ENCODE data around the gene C5orf34. TPM values are rescaled to one million over a fixed set of nuclear protein-coding genes. Genes with fewer than 3 reads are reported as not detected.
"Not testable (repeated sequence)": the region's sequence is repeated elsewhere in the genome, so short reads cannot be mapped to it uniquely, and the experiment has no call there.

C5orf34 gene
- total RNA-seq, 1 donor from 2014 or later: 1.8 TPM

DNA sequence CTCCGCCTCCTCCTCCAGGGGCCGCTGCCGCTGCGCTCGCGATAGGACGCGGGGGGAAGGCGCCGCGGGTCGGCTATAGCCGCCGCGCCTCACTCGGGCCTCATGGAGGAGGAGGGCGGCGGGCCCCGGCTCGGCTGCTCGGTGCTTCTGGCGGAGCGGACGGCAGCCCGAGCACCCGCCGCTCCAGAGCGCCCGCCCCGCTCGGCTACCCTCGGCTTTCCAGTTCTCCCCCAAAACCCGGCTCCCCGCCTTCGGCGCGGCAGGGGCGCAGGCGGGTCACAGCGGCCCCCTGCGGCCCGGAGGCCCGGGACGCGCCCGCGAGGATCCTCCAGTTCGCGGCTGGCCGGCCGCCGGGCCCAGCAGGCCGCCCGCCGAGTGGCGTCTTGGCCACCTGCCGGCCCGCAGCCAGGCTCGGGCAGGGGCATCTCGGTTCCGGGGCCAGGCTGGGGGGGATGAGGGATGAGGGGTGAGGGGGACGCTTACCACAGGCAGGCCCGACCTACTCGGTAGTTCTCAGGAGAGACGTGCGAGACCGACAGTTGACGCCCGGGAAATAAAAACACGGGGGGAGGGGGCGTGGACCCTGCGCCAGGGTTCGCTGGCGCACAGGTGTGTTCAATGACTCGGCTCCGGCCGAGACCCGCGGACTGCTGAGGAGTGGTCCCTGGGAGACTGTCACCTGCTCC is 42.1 kb upstream of the C5orf34 start, which contains the start of gene PAIP1:
PAIP1 (minus strand) TSS at position 221 of the 686 bp plus-strand sequence. CDS start 231 bp downstream, outside the sequence.
- peak; percentile 93 for DNase-seq (ENCODE audit: low spot score)
- peaks cover 25% of the 10 kb centered on the region for H3K4me1 Mint-ChIP-seq (ENCODE audit: low read depth)
- TF ChIP-seq, protein P1, sequence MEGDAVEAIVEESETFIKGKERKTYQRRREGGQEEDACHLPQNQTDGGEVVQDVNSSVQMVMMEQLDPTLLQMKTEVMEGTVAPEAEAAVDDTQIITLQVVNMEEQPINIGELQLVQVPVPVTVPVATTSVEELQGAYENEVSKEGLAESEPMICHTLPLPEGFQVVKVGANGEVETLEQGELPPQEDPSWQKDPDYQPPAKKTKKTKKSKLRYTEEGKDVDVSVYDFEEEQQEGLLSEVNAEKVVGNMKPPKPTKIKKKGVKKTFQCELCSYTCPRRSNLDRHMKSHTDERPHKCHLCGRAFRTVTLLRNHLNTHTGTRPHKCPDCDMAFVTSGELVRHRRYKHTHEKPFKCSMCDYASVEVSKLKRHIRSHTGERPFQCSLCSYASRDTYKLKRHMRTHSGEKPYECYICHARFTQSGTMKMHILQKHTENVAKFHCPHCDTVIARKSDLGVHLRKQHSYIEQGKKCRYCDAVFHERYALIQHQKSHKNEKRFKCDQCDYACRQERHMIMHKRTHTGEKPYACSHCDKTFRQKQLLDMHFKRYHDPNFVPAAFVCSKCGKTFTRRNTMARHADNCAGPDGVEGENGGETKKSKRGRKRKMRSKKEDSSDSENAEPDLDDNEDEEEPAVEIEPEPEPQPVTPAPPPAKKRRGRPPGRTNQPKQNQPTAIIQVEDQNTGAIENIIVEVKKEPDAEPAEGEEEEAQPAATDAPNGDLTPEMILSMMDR (IDR thresholded peaks at IDR 0.05): peak; percentile 85
- H3K9me3 Mint-ChIP-seq (ENCODE audit: low read depth): no peaks in the 10 kb centered on the region
- no peaks in the 10 kb centered on the region for H3K27me3 Mint-ChIP-seq (ENCODE audit: low read depth)
- H3K36me3 Mint-ChIP-seq (ENCODE audit: low read depth): no peaks in the 10 kb centered on the region
- H3K27ac Mint-ChIP-seq (ENCODE audit: unreplicated experiment): peak within 1 kb of the TSS; percentile 88
- H3K4me3 Mint-ChIP-seq (ENCODE audit: unreplicated experiment): peak within 1 kb of the TSS; percentile 85

DNA sequence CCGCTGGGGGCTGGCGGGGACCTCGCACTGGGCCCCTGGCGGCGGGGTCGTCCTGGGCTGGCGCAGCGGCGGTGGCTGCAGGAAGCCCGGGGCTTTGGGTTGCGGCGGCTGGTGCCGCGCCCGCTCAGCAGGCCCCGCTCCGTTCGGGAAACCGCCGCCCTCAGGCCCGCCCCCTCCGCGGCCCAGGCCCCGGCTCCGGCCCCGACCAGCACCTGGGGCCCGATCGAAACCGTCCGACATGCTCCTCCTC is 41.6 kb upstream of the C5orf34 start:
- Mint-ChIP-seq H3K4me3 (ENCODE audit: unreplicated experiment) (peak overlapping the region; percentile 85), H3K27ac (ENCODE audit: unreplicated experiment) (peak overlapping the region; percentile 88), H3K4me1 (ENCODE audit: low read depth) (peaks cover 23% of the 10 kb centered on the region)
- not testable (repeated sequence) for DNase-seq (ENCODE audit: low spot score); H3K9me3 Mint-ChIP-seq (ENCODE audit: low read depth); H3K36me3 Mint-ChIP-seq (ENCODE audit: low read depth); H3K27me3 Mint-ChIP-seq (ENCODE audit: low read depth)

- Mint-ChIP-seq H3K27ac (ENCODE audit: unreplicated experiment) (peak overlapping the region; percentile 88), H3K9me3 (ENCODE audit: low read depth) (no peaks in the 10 kb centered on the region), H3K4me3 (ENCODE audit: unreplicated experiment) (peak overlapping the region; percentile 85), H3K27me3 (ENCODE audit: low read depth) (no peaks in the 10 kb centered on the region), H3K4me1 (ENCODE audit: low read depth) (peaks cover 20% of the 10 kb centered on the region), H3K36me3 (ENCODE audit: low read depth) (no peaks in the 10 kb centered on the region)
- DNase-seq (ENCODE audit: low spot score): peak; percentile 68
- TF ChIP-seq, protein P1 (IDR thresholded peaks at IDR 0.05): peak; percentile 21
Measured at GRCh38 chr5:43555895-43556606, 41.1 kb upstream of the C5orf34 start.

GRCh38 chr5:43554497-43554896 is 39.5 kb upstream of the C5orf34 start:
- H3K27me3 Mint-ChIP-seq (ENCODE audit: low read depth): no peaks in the 10 kb centered on the region
- no peak for DNase-seq (ENCODE audit: low spot score)
- H3K36me3 Mint-ChIP-seq (ENCODE audit: low read depth): peaks cover 3% of the 10 kb centered on the region
- no peaks in the 10 kb centered on the region for H3K9me3 Mint-ChIP-seq (ENCODE audit: low read depth)
- peaks cover 6% of the 10 kb centered on the region for H3K4me1 Mint-ChIP-seq (ENCODE audit: low read depth)
- no peak overlapping the region for H3K4me3 Mint-ChIP-seq (ENCODE audit: unreplicated experiment)
- no peak overlapping the region for H3K27ac Mint-ChIP-seq (ENCODE audit: unreplicated experiment)
- TF ChIP-seq, protein P1 (IDR thresholded peaks at IDR 0.05): no peak

DNA sequence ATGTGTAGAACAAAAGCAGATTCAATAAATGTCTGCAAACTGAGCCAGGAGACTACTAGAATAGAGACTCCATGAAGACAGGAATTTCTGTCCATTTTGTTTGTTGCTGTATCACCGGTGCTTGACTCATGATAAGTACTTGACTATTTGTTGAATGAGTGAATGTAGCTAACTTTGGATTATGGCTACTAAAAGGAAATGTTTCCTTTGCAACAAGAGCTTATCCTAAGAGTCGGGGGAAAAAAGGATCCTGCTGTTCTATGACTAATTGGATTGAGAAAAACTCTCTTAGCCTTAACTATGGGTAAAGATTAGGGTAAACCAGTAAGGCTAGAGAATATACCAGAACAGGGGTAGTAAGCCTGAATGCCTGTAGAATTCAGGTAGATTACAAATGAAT is 38.4 kb upstream of the C5orf34 start:
- peaks cover 6% of the 10 kb centered on the region for H3K36me3 Mint-ChIP-seq (ENCODE audit: low read depth)
- H3K27ac Mint-ChIP-seq (ENCODE audit: unreplicated experiment): no peak overlapping the region
- H3K4me1 Mint-ChIP-seq (ENCODE audit: low read depth): peaks cover 5% of the 10 kb centered on the region
- H3K9me3 Mint-ChIP-seq (ENCODE audit: low read depth): no peaks in the 10 kb centered on the region
- H3K27me3 Mint-ChIP-seq (ENCODE audit: low read depth): no peaks in the 10 kb centered on the region
- TF ChIP-seq, protein P1 (IDR thresholded peaks at IDR 0.05): no peak
- no peak overlapping the region for H3K4me3 Mint-ChIP-seq (ENCODE audit: unreplicated experiment)
- DNase-seq (ENCODE audit: low spot score): no peak

Data from chondrocyte (in vitro differentiated cells).